ENCODE results near the gene ZNF728.
"Not testable (repeated sequence)": the region's sequence is repeated elsewhere in the genome, so short reads cannot be mapped to it uniquely, and the experiment has no call there.

ZNF728 gene

GRCh38 chr19:23002690-23003422, at the start of gene ZNF728:
Gene ZNF728 (minus strand): TSS chr19:23003176. CDS start chr19:23003030, 146 bp downstream.
- DNase-seq (ENCODE audit: low read depth in 2 of 2) = no peak

- no peak for DNase-seq (ENCODE audit: low read depth in 2 of 2)
Observed at GRCh38 chr19:23052349-23052748, 49.4 kb upstream of the ZNF728 start.

DNA sequence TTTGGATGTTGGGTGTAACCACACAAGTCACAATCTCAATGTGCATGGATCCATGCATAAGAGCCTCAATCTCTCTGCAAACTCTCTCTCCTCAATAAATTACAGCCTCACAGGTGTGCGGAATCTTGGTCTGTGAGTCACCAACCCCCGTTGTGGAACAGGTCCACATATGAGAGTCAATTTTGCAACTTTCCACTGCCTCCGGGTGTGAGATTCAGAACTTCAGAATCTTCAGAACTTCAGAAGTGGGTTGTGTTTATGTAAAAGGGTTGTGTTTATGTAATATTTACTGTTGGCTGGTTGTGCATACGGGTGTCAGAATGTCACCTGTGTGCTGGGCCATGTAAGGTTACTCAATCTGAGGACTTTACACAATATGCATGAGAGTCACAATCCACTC, 46.3 kb upstream of the ZNF728 start:
- DNase-seq (ENCODE audit: low read depth in 2 of 2) = no peak

GRCh38 chr19:23046743-23047142, 43.8 kb upstream of the ZNF728 start:
- no peak for DNase-seq (ENCODE audit: low read depth in 2 of 2)

DNA sequence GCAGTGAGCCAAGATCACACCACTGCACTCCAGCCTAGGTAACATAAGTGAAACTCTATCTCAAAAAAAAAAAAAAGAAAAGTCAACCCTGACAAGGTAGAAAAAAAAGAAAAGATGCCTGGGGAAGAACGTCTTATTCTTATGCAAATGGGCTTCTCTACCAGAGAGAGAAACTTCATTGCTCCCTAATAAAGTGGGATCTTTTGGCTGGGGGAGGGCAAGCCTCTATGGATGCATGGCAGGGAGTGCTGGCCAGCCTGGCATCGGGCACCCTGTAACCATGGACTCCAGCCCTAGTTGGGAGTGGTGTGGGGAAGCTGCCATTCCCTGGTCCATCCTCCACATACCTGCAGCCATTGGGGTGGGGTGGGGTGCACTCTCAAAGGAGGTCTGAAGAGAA, 30.7 kb upstream of the ZNF728 start:
- no peak for DNase-seq (ENCODE audit: low read depth in 2 of 2)

GRCh38 chr19:23015660-23016059, 12.7 kb upstream of the ZNF728 start:
- DNase-seq (ENCODE audit: low read depth in 2 of 2) = no peak

- DNase-seq (ENCODE audit: low read depth in 2 of 2) = not testable (repeated sequence)
Observed at GRCh38 chr19:22994957-22995356, 8.0 kb downstream of the ZNF728 start.

DNA sequence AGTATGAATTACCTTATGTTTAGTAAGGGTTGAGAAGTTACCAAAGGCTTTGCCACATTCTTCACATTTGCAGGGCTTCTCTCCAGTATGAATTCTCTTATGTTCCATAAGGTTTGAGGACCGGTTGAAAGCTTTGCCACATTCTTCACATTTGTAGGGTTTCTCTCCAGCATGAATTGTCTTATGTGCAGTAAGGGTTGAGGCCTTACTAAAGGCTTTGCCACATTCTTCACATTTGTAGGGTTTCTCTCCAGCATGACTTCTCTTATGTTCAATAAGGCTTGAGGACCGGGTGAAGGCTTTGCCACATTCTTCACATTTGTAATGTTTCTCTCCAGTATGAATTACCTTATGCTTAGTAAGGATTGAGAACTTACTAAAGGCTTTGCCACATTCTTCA, 26.7 kb downstream of the ZNF728 start:
- no peak for DNase-seq (ENCODE audit: low read depth in 2 of 2)

DNA sequence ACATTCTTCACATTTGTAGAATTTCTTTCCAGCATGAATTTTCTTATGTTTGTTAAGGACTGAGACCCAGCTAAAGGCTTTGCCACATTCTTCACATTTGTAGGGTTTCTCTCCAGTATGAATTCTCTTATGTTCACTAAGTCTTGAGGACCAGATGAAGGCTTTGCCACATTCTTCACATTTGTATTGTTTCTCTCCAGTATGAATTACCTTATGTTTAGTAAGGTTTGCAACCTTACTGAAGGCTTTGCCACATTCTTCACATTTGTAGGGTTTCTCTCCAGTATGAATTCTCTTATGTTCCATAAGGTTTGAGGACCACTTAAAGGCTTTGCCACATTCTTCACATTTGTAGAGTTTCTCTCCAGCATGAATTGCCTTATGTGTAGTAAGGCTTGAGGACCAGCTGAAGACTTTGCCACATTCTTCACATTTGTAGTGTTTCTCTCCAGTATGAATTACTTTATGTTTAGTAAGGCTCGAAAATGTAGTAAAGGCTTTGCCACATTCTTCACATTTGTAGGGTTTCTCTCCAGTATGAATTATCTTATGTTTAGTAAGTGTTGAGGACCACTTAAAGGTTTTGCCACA, 27.3 kb downstream of the ZNF728 start:
- DNase-seq (ENCODE audit: low read depth in 2 of 2) = not testable (repeated sequence)

DNA sequence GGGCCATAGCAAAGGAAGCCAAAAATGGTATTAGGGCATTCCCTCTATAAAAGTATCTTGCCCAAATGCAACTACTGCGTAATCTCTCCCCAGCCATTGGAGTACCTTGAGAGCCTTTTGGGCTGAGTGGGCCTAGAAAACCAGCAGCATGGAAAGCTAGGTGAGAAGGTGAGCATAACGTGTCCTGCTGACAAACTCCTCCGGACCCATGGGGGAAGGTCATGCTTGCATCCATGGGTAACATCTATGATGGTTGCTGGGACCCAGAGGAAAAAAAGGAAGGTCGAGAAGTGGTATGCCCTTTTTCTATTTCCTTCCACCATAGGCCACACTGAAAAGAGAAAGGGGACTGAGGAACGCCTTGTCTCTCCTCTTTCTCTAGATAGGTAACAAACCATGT, 57.4 kb downstream of the ZNF728 start:
- DNase-seq (ENCODE audit: low read depth in 2 of 2) = no peak

- no peak for DNase-seq (ENCODE audit: low read depth in 2 of 2)
Observed at GRCh38 chr19:22935151-22935550, 67.8 kb downstream of the ZNF728 start.

- not testable (repeated sequence) for DNase-seq (ENCODE audit: low read depth in 2 of 2)
Observed at GRCh38 chr19:22927576-22927975, 75.4 kb downstream of the ZNF728 start.

DNA sequence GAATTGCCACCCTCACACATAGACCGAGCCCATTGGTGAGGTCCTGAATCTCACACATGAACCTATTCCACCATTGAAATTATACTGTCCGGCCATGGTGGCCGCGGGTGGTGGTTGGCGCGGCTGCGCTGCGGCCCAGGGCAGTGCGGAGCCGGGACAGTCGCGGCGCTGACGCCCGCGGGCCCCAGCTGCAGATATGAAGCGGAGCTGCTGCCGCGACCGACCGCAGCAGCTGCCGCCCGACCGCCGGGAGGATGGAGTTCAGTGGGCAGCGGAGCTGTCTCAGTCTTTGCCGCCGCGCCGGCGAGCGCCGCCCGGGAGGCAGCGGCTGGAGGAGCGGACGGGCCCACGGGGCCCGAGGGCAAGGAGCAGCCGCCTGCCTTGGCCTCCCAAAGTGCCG, 77.8 kb downstream of the ZNF728 start:
- not testable (repeated sequence) for DNase-seq (ENCODE audit: low read depth in 2 of 2)
